Right kidney (tissue), 1 donor: Measurements from ENCODE around the gene OR2G6.
"Not testable (repeated sequence)": the region's sequence is repeated elsewhere in the genome, so short reads cannot be mapped to it uniquely, and the experiment has no call there.

Experiments used
- DNase-seq: peaks from one replicate; pipeline ENCODE4 v3.0.0-alpha.2; 2016

The OR2G6 gene

GRCh38 chr1:248574657-248575056, 66.8 kb downstream of the OR2G6 start, which contains the start of gene OR2T34:
Gene OR2T34 (minus strand): TSS chr1:248574757. CDS start chr1:248574757, 0 bp downstream.
- DNase-seq = not testable (repeated sequence)

- no peak for DNase-seq
These were observed 68.5 kb downstream of the OR2G6 start for GRCh38 chr1:248576260-248576980.
